ENCODE results near the gene HDAC11.
A peak's percentile ranks its signal among the peaks of the same experiment; 100 is the strongest.
"Not testable (repeated sequence)": the region's sequence is repeated elsewhere in the genome, so short reads cannot be mapped to it uniquely, and the experiment has no call there.

Gene HDAC11

DNA sequence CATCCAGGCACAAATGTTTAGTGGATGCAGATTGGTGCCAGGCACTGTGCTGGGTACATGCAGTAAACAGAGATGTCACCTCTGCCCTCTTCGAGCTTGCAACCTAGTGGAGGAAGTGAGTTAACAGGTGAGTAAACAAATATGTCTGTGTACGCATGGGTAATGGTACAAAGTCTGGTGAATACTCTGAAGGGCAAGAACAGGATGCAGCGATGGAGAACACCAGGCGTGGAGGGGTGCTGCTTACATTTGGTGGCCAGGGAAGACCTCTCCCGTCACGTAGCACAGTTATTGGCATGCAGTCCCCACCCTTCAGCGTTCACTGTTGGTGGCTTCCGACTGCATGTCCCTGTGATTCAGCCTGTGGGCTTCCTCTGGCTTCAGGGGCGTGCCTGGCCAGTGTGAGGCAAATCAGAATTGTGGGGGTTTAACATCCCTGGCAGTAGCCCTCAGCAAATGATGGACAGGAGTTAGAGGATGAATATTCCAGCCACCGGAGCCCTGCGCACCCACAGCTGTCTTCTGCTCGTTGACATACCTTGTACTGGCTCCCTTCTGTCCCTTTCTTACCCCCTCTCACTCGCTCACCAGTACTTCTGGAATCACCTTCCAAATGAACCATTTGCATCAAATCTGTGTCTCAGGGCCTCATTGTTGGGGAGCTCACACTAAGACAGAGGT lies 9.1 kb upstream of the HDAC11 start:
- no peak for DNase-seq

DNA sequence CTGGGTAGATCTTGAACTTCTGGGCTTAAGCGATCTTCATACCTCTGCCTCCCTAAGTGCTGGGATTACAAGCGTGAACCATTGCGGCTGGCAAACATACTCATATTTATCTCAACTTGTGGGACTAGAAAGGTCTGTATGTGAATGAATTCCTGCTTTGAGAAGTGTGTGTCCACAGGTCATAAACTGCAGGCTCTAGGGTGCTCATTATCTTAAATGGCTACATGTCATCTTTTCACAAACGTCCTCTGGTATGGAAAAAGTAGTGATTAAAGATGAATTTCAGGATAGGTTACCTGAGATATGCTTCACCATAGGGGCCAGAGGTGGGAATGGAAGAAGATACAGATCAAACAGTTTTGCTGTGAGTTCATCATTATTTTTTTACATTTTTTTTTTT lies 7.8 kb upstream of the HDAC11 start:
- no peak for DNase-seq

GRCh38 chr3:13473020-13473419 lies 7.1 kb upstream of the HDAC11 start:
- DNase-seq: no peak

DNA sequence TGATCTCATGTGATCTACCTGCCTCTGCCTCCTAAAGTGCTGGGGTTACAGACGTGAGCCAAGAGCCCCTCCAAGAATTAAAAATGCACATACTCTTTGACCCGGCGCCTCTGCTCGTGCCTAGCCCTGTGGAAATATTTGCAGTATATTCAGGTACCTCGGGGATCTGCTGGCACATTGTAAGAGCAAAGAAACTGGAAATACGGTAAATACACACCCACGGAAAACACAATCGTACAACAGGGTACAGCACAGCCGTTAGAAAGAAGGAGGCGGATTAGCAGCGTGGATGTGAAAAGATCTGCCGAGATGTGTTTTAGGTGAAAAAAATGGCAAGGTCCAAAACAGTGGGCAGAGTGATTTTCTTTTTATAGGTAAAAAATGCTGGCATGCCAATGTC lies 6.1 kb upstream of the HDAC11 start:
- DNase-seq: no peak

DNA sequence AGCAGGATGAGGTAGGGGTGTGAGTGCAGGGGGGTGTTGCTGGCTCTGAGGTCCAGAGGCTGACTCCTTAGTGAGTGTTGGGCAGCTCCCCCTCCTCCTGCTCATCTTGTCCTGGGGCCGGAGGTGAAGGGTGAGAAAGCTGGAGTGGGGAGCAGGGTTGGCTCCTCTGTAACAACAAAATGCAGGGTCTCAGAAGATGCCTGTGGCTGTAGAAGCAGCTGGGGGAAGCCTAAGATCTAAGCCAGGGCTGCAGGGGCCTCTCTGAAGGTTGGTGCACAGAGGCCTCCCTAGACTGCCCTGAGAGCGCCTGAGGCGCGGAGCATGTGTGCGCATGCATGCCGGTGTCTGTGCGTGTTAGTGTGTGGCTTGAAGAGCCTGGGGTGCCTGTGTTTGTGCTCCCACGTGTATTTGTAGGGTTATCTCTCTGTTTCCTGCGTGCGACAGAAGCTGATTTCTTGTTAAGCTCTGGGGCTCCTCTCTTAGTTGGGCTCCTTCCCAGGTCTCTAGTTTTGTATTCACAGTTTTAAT lies 5.3 kb upstream of the HDAC11 start:
- no peak for DNase-seq

DNA sequence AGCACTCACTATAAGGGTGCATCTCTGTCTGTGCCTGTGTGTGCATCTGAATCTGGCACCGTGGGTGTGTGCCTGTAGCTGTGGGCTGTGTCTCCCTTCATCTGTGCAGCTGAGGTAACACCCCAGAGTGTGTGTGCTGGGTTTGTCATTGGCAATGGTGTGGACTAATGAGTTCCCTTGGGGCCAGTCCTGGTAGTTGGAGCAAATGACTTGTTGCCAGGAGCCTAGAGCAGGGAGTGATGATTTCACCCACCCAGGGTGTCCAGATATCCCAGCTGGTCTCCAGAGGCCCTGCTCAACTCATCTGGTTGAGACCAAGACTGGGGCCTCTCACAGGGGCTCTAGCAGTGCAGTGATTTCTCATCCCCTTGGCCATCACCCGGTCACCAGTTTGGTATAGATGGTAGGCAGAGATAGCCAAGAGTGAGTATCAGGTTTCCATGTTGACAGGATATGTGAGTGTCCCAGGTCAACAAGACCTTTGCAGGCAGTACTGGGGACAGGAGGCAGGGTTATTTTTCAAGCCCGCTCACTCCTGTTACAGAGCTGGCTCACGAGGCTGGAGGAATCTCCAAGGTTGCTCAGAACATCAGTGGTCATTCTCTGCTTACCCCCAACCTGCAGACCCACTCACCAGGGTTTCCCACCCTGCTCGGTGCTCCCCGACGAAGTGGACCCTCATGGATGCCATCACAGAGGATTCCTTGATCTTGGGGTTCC lies 4.1 kb upstream of the HDAC11 start:
- DNase-seq: no peak

DNA sequence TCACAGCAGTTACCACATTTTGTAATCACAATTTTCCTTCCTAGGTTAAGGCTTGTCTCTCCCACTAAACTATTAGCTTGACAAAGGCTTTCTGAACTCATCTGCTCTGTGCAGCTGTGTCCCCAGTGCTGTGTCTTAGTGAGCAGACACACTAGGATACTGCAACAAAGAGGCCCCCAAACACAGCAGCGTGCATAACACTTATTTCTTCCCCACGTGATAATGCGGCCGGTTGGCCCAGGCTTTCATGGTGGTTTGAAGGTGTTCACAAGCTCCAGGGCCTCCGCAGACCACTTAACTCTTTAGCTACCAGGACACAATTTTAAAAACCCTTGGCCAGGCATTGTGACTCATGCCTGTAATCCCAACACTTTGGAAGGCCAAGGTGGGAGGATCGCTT lies 2.2 kb upstream of the HDAC11 start:
- no peak for DNase-seq

GRCh38 chr3:13479332-13479581 lies 849 bp upstream of the HDAC11 start:
- peak; percentile 26 for DNase-seq

- DNase-seq: no peak
Observed at GRCh38 chr3:13480340-13481318, 523 bp downstream of the HDAC11 start.

DNA sequence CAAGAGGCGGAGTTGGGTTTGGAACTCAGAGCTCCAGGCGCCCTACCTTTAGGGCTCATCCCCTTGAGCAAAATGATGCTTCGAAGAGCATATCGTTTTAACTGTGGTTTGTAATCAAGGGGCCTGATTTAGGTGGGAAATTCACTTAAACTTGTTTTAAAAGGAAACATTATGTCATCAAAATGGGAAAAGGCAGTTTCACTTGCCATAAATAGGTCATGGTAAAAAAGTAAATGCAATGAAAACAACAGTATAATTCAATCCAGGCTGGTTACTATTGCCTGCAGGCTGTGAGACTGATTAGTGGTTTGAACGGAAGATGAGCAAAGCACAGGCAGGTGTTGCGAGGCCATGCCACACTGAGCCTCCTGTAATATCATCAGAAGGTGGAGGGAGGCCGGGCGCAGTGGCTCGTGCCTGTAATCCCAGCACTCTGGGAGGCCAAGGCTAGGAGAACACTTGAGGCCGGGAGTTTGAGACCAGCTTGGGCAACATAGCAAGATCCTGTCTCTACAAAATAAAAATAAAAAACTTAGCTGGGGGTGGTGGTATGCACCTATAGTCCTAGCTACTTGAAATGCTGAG lies 2.1 kb downstream of the HDAC11 start:
- DNase-seq: no peak

DNA sequence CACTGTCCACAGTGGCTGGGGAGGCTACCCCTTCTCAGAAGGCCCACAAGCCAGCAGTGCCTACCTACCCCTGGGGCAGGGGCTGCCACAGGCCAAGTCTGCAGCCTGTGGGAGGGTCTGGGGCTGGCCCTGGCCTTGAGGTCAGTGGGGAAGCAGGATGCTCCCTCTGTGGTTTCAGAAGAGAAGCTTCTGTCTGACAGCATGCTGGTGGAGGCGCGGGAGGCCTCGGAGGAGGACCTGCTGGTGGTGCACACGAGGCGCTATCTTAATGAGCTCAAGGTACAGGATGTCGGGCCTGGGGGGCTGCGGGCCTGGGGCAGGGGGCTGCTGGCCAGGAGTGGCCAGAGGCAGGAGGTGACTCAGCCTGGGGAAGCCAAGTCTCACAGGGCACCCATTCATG lies 3.2 kb downstream of the HDAC11 start:
- DNase-seq: no peak

GRCh38 chr3:13483988-13484695 lies 4.0 kb downstream of the HDAC11 start:
- DNase-seq: no peak

GRCh38 chr3:13484851-13485590 lies 4.9 kb downstream of the HDAC11 start:
- DNase-seq: peak; percentile 62

GRCh38 chr3:13485630-13486562 lies 5.8 kb downstream of the HDAC11 start:
- not testable (repeated sequence) for DNase-seq

DNA sequence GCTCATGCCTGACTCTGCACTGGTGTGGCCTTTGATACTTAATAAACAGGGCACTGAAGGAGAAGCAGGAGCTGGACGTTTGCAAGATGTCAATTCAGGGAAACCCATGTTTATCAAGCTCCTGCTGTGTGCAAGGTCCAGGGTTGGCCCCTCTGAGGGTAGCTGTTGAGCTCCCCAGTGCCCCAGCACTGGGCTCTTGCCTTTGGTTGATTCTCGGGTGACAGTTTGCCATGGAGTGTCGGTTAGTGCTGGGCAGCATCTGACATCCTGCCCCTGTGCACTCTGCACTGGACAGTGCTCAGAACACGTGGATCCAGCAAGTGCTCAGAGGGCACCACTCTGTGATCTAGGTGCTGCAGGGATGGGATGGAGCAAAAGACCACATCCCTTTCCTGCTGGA lies 7.3 kb downstream of the HDAC11 start:
- no peak for DNase-seq

GRCh38 chr3:13491206-13491974 lies 11.3 kb downstream of the HDAC11 start:
- no peak for DNase-seq

DNA sequence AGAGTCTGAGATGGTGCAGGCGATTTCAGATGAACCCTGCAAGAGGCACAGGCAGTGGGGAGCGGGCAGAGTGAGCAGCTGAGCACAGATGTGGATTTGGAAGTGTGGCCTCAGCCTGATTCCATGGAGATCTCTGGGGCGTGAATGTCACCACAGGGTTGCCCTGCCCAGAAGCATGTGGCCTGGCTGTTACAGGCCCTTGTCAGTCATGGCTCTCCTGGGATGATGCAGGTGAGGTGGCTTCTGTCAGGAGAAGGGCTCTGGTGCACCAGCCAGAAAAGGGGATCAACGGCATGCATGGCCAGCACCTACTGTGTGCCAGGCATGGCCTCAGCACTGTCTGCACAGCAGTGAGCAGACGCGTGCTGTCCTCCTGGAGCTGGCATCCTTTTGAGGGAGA lies 11.9 kb downstream of the HDAC11 start:
- DNase-seq: no peak

GRCh38 chr3:13492976-13493866 lies 13.1 kb downstream of the HDAC11 start:
- no peak for DNase-seq

All from fibroblast of skin of back (primary cell).